ENCODE results near the gene ZFHX3.
"Not testable (repeated sequence)": the region's sequence is repeated elsewhere in the genome, so short reads cannot be mapped to it uniquely, and the experiment has no call there.

ZFHX3 gene

DNA sequence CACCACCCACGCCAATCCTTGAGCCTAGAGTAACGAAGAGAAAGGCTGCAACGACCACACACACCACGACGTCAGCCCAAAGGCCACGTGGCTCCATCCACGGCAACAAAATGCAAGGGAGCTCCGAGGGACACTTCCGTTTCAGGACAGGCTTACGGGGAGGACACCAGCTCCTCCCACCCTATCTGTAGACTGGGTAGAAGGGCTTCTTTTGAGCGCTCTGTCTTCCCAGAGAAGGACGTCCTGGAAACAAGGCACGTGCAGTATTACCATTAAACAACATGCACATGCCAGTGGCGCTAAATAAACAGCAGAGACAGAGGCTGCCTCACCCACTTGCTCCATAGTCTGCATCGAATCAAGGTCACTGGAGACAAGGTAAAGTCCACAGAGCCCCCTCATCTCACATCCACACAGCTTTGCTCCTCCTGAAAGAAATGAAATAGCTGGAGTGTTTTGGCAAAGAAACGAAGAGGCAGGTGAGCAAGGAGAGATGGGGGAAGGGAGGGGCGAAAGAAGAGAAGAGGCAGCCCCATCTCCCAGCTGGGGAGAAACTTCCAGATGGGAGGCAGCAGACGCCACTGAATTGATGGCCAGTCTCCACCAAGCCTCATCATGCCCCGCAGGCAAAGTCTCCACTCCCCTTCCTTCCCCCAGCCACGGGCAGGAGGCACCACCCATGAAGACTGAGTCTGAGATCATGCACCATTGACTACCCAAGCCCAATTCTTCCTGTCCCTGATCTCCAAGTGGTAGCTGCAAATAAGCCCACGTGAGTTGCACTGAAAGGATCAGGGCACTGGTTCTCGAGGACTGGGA, 24.0 kb downstream of the ZFHX3 start:
- DNase-seq (ENCODE audit: low read depth in 2 of 2), result no peak

GRCh38 chr16:73023320-73023719, 24.6 kb downstream of the ZFHX3 start:
- DNase-seq (ENCODE audit: low read depth in 2 of 2), result no peak

DNA sequence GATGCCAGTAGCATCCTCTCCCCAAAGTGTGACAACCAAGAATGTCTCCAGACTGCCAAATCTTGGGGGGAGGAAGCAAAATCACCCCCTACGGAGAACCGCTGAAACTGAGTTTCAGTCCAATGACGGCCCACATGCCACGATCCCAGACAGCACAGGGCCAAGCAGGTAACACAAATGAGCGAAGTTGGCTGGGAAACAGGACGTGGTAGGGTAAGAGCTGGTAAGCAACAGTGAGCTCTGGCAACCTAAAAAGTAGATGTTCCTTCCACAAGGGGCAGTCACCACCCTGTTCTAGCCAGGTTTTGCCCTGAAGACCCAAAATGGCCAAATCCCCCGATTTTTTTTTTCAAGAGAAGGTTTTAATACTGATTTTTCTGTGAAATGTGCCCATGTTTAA, 25.4 kb downstream of the ZFHX3 start:
- DNase-seq (ENCODE audit: low read depth in 2 of 2), result no peak

DNA sequence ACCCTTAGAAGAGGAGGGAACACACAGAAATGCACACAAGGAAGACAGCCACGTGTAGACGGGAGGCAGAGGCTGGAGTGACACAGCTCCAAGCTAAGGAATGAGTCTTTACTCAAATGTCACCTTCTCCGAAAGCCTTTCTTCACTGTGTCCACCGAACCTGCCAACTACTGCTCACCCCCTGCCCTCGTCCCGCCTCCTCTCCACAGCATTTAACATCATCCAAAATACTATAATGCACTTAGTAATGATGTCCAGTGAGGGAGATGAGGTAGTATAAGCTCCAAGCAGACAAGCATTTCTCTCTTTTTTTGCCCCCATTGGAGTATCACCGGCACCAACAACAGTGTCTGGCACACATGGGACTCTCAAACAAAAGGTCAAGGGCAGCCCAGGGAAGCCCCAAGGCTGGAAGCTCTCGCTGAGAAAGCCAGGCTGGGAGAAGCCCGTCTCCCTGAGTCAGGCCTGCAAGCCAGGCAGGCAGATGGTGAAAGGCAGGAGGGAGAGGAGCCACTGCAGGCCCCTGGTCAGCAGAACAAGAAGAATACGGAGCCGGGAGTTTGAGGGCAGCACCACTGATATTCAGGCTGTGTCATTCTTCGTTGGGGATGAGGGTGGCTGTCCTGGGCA, 25.9 kb downstream of the ZFHX3 start:
- DNase-seq (ENCODE audit: low read depth in 2 of 2), result no peak

DNA sequence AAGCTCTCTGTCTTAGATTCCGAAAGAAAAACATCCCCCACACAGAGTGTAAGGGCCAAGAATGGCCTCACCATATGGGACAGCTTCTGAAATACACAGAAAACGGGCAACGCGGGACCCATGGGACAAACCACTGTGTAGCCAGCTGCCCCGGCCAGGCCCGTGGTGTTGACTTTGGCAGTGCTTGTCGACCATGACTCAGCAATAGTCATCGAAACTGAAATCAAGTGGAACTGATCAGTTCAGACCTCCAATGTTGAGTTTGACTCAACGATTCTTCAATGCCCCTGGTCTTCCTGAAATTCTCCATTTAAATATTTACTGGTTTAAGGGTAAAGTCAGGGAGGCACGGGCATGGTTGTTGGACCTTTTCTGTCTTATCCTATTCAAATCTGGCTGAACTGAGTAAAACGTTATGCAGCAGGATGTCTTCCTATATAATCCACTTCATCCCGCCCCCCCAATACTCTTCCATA, 27.5 kb downstream of the ZFHX3 start:
- DNase-seq (ENCODE audit: low read depth in 2 of 2), result no peak

DNA sequence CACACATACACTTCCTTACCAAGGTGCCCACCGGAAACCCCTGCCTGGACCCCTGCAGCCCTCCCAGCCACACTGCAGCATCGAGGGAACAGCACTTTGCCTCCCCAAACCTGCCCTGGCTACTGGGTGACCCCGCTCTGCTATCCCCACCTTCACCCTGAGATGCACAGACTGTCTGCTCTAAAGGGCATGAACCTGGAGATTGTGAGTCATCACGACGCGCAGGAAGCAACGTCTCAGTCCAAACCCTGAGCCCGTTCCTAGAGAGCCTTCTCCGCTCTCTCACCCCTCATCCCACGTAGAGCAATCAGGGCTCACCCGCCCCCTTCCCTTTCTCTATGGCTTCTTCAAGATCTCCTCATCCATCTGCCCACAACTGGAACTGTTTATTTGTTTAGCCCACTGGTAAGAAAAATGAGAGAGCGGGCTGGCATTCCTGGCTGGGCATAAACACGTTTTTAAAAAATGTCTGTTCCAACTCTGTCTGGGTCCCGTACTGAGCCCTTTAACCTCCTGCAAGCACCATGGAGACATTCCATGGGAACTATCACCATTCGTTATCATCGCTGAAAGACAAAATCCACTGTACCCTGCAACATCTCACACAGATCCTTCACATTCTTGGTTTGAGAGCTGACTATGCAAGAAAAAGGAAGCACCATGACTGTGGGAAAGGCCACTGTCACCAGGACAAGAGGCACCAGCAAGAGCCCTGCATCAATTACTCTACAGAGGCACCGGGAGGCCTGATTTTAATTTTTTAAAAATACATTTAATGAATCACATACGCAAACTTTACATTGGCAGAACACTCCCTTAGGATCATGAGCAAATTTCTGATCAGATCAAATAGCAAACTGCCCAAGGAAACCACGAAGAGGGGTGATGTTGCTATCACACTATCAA, 28.2 kb downstream of the ZFHX3 start:
- DNase-seq (ENCODE audit: low read depth in 2 of 2), result no peak

DNA sequence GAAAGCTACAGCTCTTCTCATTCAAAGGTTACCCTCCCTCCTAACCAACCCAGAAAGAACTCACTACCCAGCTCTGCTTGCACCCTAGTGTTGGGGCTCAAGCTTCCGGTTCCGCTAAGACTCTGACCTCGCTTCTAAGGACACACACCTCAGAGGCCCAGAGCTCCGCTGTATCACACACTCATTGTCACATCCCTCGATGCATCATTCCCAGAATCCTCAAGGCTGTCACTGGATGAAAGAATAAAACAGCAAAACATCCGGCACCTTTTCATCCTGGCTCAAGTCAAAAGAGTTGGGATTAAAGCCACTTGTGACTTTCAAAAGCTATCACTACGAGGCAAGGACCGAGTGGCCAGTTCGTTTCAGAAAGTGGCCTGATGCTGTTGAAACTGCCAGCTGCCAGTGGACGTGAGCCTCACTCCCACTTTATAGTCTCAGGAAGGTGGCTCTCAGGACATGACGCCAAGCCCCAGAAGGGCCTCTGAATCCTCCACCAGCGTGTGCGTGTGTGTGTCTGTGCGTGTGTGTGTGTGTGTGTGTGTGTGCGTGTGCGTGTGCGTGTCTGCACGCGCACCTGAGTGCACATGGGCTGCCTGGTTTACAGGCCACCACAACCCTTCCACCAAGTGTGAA, 29.0 kb downstream of the ZFHX3 start:
- no peak for DNase-seq (ENCODE audit: low read depth in 2 of 2)

DNA sequence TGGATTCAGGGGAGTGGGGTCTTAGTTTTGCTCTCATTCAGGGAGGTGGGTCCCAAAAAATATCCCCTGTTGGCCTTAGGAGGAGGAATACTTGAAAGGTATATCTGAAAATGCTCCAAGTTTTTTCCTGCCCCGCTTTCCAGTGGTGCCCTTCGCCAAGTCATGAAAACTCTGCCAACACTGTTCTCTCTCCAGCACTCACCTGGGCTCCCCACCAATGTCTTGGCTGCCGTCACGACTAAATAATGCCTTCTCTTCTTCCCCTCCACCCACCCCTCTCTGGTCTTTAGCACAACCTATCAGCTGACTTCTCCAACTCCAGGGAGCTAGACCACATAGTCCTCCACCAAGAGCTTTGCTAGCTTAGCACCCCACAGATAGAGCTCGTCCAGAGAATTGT, 30.6 kb downstream of the ZFHX3 start:
- DNase-seq (ENCODE audit: low read depth in 2 of 2), result no peak

- no peak for DNase-seq (ENCODE audit: low read depth in 2 of 2)
Observed at GRCh38 chr16:73016488-73016830, 31.5 kb downstream of the ZFHX3 start.

GRCh38 chr16:73015612-73016487, 32.1 kb downstream of the ZFHX3 start:
- DNase-seq (ENCODE audit: low read depth in 2 of 2), result no peak

- no peak for DNase-seq (ENCODE audit: low read depth in 2 of 2)
Observed at GRCh38 chr16:73014768-73015167, 33.2 kb downstream of the ZFHX3 start.

DNA sequence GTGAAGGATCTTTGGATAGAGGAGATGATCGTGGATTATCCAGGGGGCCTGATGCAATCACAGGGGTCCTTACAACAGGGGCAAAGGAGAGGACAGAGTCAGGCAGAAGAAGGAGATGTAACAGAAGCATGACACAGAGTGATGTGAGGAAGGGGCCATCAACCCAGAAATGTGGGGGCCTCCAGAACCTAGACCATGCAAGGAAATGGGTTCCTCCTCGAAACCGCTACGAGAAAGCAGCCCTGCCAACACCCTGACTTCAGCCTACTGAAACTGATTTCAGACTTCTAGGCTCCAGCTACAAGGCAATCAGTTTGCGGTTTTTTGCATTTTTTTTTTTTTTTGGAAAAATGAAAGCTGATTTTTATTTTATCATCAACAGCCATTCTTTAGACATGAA, 34.0 kb downstream of the ZFHX3 start:
- DNase-seq (ENCODE audit: low read depth in 2 of 2), result no peak

DNA sequence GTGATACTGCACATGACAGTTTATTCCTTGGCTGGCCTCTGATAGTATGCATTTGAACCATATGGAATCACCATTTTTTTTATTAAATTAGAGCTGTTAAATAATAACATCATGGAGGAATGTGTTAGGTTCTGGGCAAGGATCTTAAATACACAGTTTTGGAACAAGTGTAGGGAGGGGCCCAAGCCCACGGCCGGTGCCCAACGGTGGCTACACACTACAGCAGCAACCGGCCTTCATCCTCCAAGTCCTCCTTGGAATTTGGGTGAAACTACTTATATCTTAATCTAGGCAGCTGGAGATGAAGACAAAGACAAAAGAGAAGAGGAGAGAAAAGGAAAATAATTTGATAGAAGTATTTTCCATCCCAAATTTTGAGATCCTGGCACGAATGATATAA, 35.6 kb downstream of the ZFHX3 start:
- DNase-seq (ENCODE audit: low read depth in 2 of 2), result no peak

- DNase-seq (ENCODE audit: low read depth in 2 of 2), result no peak
Observed at GRCh38 chr16:73011926-73012325, 36.0 kb downstream of the ZFHX3 start.

DNA sequence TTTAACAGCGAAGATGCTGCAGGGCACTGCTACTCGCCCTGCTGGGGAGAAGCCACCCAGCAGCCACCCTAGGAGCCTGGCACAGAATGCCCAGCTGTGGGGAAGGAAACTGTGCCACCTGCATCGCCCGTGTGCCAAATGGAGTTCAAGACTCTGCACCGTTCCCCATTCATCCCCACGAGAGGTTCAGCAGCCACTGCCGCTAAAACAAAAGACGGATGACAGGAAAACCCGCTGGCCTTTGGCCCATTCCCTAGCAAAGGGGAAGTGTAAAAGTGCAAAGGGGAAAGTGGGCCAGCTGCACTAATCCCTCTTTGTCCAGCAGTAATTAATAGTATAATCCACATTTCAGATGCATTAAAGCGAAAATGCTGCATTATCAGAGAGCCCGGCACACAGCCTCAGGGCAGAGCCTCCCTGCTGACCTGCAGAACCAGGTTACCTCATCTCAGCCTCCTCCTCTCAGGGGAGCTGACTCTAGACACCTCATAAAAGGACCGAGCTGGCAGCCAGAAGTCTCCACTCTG, 37.7 kb downstream of the ZFHX3 start:
- no peak for DNase-seq (ENCODE audit: low read depth in 2 of 2)

- not testable (repeated sequence) for DNase-seq (ENCODE audit: low read depth in 2 of 2)
Observed at GRCh38 chr16:73009710-73010109, 38.2 kb downstream of the ZFHX3 start.

DNA sequence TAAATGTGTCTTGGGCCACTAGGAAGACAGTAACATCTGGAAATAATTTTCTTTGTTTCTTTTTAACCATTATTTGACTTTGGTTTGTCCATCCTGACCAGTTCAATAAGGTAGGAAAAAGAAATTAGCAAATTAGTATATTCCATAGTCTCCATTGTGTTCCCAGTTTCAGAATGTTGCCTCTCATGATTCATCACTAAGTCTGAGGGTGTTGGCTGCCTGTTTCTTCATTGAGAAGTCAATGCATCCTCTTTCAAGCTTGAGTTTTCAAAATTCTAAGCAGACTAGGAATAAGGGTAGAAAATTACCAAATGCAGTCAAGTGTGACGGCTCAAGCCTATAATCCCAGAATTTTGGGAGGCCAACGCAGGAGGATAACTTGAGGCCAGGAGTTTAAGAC, 41.9 kb downstream of the ZFHX3 start:
- no peak for DNase-seq (ENCODE audit: low read depth in 2 of 2)

DNA sequence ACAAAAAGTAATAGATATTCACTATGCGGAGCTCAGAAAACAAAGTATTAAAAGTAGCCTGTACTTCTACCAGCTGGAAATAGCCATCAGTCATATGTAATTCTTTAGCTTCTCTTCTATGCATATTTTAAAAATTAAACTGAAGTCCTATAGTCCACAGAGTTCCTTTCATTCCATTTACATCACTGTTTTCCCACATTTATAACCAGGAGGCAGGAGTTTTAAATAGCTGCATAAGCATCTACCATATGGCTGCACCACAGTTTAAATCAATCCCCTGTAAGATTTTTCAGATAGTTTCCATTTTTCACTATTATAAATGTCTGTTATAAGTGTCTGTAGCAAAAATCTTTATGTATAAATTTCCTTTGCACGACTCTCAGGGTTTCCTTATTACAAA, 45.1 kb downstream of the ZFHX3 start:
- no peak for DNase-seq (ENCODE audit: low read depth in 2 of 2)

DNA sequence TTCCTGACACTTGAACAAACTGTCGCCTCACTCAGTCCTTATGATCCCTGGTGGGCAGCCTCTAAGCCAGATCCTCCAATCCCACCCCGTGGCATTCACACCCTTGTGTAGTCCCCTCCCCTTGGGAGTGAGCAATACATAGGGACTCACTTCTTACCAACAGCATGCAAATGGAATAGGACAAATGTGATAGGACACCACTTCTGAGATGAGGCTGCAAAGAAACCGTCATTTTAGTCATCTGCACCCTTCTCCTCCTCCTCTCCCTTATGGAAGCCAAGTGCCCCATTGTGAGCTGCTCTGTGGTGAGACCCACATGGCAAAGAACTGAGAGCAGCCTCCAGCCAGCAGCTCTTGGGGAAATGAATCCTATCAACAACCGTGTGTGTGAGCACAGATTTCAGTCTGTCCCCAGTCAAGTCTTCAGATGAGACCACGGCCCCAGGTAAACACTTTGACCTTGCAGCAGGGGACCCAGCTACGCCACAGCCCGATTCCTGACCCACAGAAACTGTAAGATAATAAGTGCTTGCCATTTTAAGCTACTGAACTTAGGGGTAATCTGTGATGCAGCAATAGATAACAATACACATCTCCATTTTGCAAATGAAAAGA, 46.9 kb downstream of the ZFHX3 start:
- DNase-seq (ENCODE audit: low read depth in 2 of 2), result no peak
